Neural crest cell (in vitro differentiated cells): Measurements from ENCODE around the gene EPB41. TPM values are rescaled to one million over a fixed set of nuclear protein-coding genes. Genes with fewer than 3 reads are reported as not detected.

Experiments used
- DNase-seq: peaks from one replicate; pipeline ENCODE4 v3.0.0; 2021; ENCODE audit warnings: low read depth, mixed read lengths, low spot score
- H3K27ac Mint-ChIP-seq: one replicate; pipeline ENCODE4 v1.8.0; 2021; ENCODE audit warnings: mild to moderate bottlenecking, mixed read lengths; ENCODE audit not compliant: unreplicated experiment
- H3K27me3 Mint-ChIP-seq: 2 replicates; pipeline ENCODE4 v1.8.0; 2021; ENCODE audit warnings: low read depth, mild to moderate bottlenecking, mixed read lengths
- H3K36me3 Mint-ChIP-seq: 2 replicates; pipeline ENCODE4 v1.8.0; 2021; ENCODE audit warnings: low read depth, mild to moderate bottlenecking, mixed read lengths
- H3K4me1 Mint-ChIP-seq: 2 replicates; pipeline ENCODE4 v1.8.0; 2021; ENCODE audit warnings: mixed read lengths
- H3K4me3 Mint-ChIP-seq: one replicate; pipeline ENCODE4 v1.8.0; 2021; ENCODE audit warnings: mild to moderate bottlenecking, mixed read lengths
- H3K9me3 Mint-ChIP-seq: 2 replicates; pipeline ENCODE4 v1.8.0; 2021; ENCODE audit warnings: mixed read lengths
- total RNA-seq: library from RNA; stranded (reverse); gene quantifications from 2 replicates; pipeline ENCODE4 v1.2.1, GENCODE V29; 2021
- TF ChIP-seq, protein P1 (sequence below): fragments of 200-600 bp; sonication (generic); conservative IDR thresholded peaks from 2 replicates; pipeline ENCODE4 v1.5.0; 2021; ENCODE audit warnings: antibody characterized with exemption, mild to moderate bottlenecking

Gene EPB41
- total RNA-seq, 1 donor from 2014 or later = 108 TPM

DNA sequence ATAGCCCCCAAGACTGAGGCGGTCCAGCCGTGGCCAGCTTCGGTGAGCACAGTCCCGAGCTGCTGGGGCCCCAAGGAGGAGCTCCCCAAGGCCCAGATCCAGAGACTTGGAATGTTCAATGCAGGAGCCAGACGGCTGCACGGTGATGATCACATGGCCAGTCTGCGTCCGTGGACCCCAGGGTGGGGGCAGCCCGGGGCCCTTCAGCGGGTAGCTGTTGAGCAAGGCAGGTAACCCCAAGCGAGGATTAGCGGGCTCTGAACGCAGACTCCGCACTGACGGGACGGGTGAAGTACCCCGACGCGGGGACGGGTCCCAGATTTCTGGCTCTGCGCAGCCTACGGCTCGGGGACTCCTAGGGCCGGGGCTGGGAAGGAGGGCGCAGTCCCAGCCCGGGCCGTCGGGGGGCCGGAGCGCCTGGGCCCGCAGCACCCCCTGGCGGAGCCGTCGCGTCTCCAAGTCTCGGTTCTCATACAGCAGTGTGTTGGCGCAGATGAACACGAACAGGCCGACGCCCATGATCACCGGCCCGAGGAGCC is 206.6 kb downstream of the EPB41 start:
- no peaks in the 10 kb centered on the region for H3K9me3 Mint-ChIP-seq
- peak; percentile 64 for DNase-seq
- H3K27me3 Mint-ChIP-seq = peaks cover 48% of the 10 kb centered on the region
- H3K27ac Mint-ChIP-seq = no peak overlapping the region
- TF ChIP-seq, protein P1, sequence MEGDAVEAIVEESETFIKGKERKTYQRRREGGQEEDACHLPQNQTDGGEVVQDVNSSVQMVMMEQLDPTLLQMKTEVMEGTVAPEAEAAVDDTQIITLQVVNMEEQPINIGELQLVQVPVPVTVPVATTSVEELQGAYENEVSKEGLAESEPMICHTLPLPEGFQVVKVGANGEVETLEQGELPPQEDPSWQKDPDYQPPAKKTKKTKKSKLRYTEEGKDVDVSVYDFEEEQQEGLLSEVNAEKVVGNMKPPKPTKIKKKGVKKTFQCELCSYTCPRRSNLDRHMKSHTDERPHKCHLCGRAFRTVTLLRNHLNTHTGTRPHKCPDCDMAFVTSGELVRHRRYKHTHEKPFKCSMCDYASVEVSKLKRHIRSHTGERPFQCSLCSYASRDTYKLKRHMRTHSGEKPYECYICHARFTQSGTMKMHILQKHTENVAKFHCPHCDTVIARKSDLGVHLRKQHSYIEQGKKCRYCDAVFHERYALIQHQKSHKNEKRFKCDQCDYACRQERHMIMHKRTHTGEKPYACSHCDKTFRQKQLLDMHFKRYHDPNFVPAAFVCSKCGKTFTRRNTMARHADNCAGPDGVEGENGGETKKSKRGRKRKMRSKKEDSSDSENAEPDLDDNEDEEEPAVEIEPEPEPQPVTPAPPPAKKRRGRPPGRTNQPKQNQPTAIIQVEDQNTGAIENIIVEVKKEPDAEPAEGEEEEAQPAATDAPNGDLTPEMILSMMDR = peak; percentile 74
- peaks cover 6% of the 10 kb centered on the region for H3K36me3 Mint-ChIP-seq
- H3K4me3 Mint-ChIP-seq = peak overlapping the region; percentile 41
- peaks cover 9% of the 10 kb centered on the region for H3K4me1 Mint-ChIP-seq

DNA sequence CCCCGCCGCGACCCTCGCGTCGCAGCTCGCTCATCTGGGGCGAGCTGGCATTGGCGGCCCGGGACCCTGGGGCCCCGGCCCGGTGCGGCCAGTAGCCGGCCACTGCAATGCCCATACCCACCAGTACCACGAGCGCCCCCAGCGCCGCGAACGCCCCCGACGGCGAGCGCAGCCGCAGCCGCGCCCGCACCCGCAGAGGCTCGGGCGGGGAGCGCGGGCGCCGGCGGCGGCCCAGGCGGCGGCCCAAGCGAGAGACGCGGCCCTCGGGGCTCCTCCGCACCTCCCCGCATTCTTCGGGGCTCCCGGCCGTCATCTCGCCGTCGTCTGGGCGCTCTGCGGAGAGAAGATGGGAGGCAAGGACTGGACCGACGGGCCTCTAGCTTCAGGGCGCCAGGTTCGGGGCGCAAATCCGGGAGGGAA is 207.2 kb downstream of the EPB41 start:
- H3K9me3 Mint-ChIP-seq = no peaks in the 10 kb centered on the region
- TF ChIP-seq, protein P1 = peak; percentile 12
- no peak overlapping the region for H3K27ac Mint-ChIP-seq
- peaks cover 6% of the 10 kb centered on the region for H3K36me3 Mint-ChIP-seq
- peaks cover 50% of the 10 kb centered on the region for H3K27me3 Mint-ChIP-seq
- DNase-seq = peak; percentile 26
- no peak overlapping the region for H3K4me3 Mint-ChIP-seq
- peaks cover 11% of the 10 kb centered on the region for H3K4me1 Mint-ChIP-seq

DNA sequence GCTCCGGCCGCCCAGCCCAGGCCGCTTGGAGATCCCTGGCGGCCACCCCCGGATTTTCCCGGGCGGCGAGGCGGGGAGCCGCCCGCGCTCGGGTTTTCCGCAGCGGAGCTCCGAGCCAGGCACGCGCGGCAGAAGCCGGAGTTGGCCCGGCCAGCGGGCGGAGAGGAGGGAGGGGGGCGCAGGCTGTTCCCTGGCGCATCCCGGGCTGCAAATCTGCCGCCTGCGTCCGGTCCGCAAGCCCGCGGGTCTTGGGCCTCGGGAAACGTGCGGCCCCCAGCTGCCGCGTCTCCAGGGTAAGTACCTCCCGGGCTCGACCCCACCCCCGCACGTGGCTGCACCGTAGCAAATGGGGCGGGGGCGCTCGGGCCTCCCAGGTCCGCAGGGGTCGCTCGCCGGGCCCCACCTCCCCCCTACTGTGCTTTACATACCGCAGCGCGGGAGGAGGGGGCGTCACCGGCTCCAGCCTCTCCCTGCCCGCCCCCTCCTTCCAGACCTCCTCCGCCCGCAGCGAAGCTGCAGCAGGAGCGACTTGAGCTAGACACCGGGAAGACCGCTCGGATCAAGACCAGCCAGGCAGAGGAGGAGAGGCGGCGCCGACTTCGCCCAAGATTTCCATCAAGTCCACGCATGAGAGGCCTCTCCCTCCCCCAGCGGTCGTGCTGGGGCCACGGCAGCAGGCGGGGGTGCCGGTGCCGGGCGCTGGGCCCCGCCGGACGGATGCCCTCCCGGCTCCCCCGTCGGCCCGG is 207.7 kb downstream of the EPB41 start:
- TF ChIP-seq, protein P1 = no peak
- no peak for DNase-seq
- peaks cover 11% of the 10 kb centered on the region for H3K4me1 Mint-ChIP-seq
- H3K4me3 Mint-ChIP-seq = peak overlapping the region; percentile 80
- peaks cover 6% of the 10 kb centered on the region for H3K36me3 Mint-ChIP-seq
- no peaks in the 10 kb centered on the region for H3K9me3 Mint-ChIP-seq
- H3K27me3 Mint-ChIP-seq = peaks cover 50% of the 10 kb centered on the region
- no peak overlapping the region for H3K27ac Mint-ChIP-seq

- H3K4me3 Mint-ChIP-seq = peak overlapping the region; percentile 82
- DNase-seq = peak; percentile 23
- H3K27ac Mint-ChIP-seq = no peak overlapping the region
- H3K27me3 Mint-ChIP-seq = peaks cover 50% of the 10 kb centered on the region
- TF ChIP-seq, protein P1 = no peak
- H3K9me3 Mint-ChIP-seq = no peaks in the 10 kb centered on the region
- peaks cover 11% of the 10 kb centered on the region for H3K4me1 Mint-ChIP-seq
- H3K36me3 Mint-ChIP-seq = peaks cover 6% of the 10 kb centered on the region
Measured at GRCh38 chr1:29122682-29123052, 208.3 kb downstream of the EPB41 start.

DNA sequence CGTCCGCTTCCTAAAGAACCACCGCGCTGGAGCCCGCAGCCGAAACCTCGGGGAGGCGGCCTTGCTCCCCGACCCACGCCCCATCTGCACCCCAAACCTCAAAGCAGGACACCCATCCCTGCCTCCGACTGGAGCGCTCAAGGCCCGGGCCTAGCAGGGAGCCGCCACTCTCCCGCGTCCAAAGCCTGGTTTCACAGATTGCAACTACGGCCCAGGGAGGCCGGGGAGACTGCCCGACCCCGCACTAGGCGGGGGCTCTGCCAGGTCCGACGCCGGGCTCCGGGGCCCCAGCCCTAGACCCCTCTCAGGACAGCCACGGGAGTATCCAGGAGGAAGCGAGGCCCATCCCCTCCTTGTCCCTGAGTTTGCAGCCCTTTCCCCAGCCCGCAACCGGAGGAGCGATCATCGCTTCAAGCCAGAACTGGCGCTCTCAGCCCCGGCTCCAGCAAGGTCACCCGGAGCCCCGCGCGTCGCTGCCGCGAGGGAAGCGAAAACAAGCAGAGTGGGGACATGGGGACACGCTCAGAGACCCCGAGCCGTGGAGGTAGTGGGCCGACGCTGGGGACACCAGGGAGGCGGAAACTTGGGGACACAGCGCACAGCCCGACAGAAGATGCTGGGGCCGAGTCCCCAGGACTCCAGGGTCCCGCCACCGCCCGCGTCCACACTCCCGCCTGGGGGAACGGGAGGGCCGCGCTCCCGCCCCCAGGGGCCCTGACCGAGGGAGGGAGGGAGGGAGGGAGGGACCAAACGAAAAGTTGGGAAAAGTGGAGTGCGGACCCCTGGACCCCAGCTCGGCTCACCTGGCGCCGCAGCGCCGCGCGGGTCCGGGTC is 208.9 kb downstream of the EPB41 start:
- Mint-ChIP-seq H3K27ac (no peak overlapping the region), H3K36me3 (peaks cover 6% of the 10 kb centered on the region), H3K4me1 (peaks cover 11% of the 10 kb centered on the region), H3K27me3 (peaks cover 50% of the 10 kb centered on the region), H3K4me3 (peak overlapping the region; percentile 82), H3K9me3 (no peaks in the 10 kb centered on the region)
- TF ChIP-seq, protein P1 = no peak
- DNase-seq = peak; percentile 45
